ENCODE measurements around the gene S100A6.
"Not testable (repeated sequence)": the region's sequence is repeated elsewhere in the genome, so short reads cannot be mapped to it uniquely, and the experiment has no call there.

Gene S100A6

DNA sequence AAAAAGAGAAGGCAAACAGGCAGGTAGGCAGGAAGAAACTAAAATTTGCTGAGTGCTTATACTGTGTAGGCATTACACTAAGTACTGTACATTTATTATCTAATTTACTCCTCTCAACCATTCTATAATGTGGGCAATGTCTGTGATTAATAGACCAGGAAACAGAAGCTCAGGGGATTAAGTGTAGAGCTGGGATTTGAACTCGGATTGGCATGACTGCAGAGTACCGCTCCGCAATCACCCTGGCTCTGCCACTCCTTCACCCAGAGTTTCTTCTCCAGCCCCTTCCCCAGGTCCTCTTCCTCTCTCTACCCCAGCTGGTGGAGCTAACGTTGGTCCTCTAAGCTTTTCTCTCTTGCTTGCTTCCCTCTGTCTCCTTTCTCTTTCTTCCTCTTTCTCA lies 41.3 kb upstream of the S100A6 start:
- H3K4me1 ChIP-seq (ENCODE audit: insufficient read depth, insufficient read length), result peaks cover 2% of the 10 kb centered on the region
- no peak overlapping the region for H3K4me3 ChIP-seq (ENCODE audit: insufficient read length, low read depth)
- no peak overlapping the region for H3K9ac ChIP-seq (ENCODE audit: insufficient read length, low read depth)
- no peaks in the 10 kb centered on the region for H3K36me3 ChIP-seq (ENCODE audit: insufficient read depth, insufficient read length, low read length)
- no peaks in the 10 kb centered on the region for H3K27me3 ChIP-seq (ENCODE audit: insufficient read depth, insufficient read length)
- H3K9me3 ChIP-seq (ENCODE audit: insufficient read depth, low read length), result peaks cover 28% of the 10 kb centered on the region; the same call in 1 of the 2 replicates
- no peak for DNase-seq (ENCODE audit: low read depth, low spot score)
- TF ChIP-seq YY1 (IDR thresholded peaks at IDR 0.05; ENCODE audit: insufficient read depth, insufficient read length), result no peak
- no peak for TF ChIP-seq ZNF274 (IDR thresholded peaks at IDR 0.05; ENCODE audit: low read depth, low read length)
- no peak for TF ChIP-seq SUZ12 (IDR thresholded peaks at IDR 0.05; ENCODE audit: extremely low read depth, insufficient read depth, insufficient read length)

DNA sequence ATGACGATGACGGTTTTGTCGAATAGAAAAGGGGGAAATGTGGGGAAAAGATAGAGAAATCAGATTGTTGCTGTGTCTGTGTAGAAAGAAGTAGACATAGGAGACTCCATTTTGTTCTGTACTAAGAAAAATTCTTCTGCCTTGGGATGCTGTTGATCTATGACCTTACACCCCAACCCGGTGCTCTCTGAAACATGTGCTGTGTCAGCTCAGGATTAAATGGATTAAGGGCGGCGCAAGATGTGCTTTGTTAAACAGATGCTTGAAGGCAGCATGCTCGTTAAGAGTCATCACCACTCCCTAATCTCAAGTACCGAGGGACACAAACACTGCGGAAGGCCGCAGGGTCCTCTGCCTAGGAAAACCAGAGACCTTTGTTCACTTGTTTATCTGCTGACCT lies 39.7 kb upstream of the S100A6 start:
- DNase-seq (ENCODE audit: low read depth, low spot score); H3K36me3 ChIP-seq (ENCODE audit: insufficient read depth, insufficient read length, low read length); H3K4me3 ChIP-seq (ENCODE audit: insufficient read length, low read depth); H3K9ac ChIP-seq (ENCODE audit: insufficient read length, low read depth); H3K27me3 ChIP-seq (ENCODE audit: insufficient read depth, insufficient read length); H3K4me1 ChIP-seq (ENCODE audit: insufficient read depth, insufficient read length): not testable (repeated sequence)
- peaks cover 21% of the 10 kb centered on the region; the same call in 1 of the 2 replicates for H3K9me3 ChIP-seq (ENCODE audit: insufficient read depth, low read length)

DNA sequence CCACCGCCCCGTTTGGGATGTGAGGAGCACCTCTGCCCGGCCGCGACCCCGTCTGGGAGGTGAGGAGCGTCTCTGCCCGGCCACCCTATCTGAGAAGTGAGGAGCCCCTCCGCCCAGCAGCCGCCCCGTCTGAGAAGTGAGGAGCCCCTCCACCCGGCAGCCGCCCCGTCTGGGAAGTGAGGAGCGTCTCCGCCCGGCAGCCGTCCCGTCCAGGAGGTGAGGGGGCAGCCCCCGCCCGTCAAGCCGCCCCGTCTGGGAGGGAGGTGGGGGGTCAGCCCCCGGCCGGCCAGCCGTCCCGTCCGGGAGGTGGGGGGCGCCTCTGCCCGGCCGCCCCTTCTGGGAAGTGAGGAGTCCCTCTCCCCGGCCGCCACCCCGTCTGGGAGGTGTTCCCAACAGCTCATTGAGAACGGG lies 39.3 kb upstream of the S100A6 start:
- H3K9ac ChIP-seq (ENCODE audit: insufficient read length, low read depth); H3K4me3 ChIP-seq (ENCODE audit: insufficient read length, low read depth); H3K36me3 ChIP-seq (ENCODE audit: insufficient read depth, insufficient read length, low read length); H3K27me3 ChIP-seq (ENCODE audit: insufficient read depth, insufficient read length); H3K4me1 ChIP-seq (ENCODE audit: insufficient read depth, insufficient read length); DNase-seq (ENCODE audit: low read depth, low spot score): not testable (repeated sequence)
- H3K9me3 ChIP-seq (ENCODE audit: insufficient read depth, low read length), result peaks cover 21% of the 10 kb centered on the region; the same call in 1 of the 2 replicates

DNA sequence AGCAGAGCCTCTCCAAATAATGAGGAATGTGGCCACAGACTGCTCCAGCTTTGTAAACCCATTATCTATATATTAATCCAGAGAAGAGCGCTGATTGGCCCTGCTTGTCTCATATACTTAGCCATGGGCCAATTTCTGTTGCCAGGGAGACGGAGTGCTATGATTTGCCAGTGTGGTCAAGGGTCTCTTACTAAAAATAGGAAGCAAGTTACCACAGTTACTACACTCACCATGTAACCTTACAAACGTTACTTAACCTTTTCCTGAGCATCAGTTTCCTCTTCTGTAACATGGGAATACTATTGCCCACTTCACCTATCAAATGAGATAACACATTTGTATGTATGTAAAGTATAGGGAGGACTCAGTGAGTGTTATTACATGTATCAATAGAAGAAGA lies 37.6 kb upstream of the S100A6 start:
- Histone ChIP-seq H3K27me3 (ENCODE audit: insufficient read depth, insufficient read length) (no peaks in the 10 kb centered on the region), H3K9ac (ENCODE audit: insufficient read length, low read depth) (no peak overlapping the region), H3K36me3 (ENCODE audit: insufficient read depth, insufficient read length, low read length) (no peaks in the 10 kb centered on the region), H3K9me3 (ENCODE audit: insufficient read depth, low read length) (peaks cover 21% of the 10 kb centered on the region; the same call in 1 of the 2 replicates), H3K4me1 (ENCODE audit: insufficient read depth, insufficient read length) (peaks cover 3% of the 10 kb centered on the region), H3K4me3 (ENCODE audit: insufficient read length, low read depth) (no peak overlapping the region)
- no peak for DNase-seq (ENCODE audit: low read depth, low spot score)
- TF ChIP-seq YY1 (IDR thresholded peaks at IDR 0.05; ENCODE audit: insufficient read depth, insufficient read length), result no peak
- no peak for TF ChIP-seq SUZ12 (IDR thresholded peaks at IDR 0.05; ENCODE audit: extremely low read depth, insufficient read depth, insufficient read length)
- TF ChIP-seq ZNF274 (IDR thresholded peaks at IDR 0.05; ENCODE audit: low read depth, low read length), result no peak

DNA sequence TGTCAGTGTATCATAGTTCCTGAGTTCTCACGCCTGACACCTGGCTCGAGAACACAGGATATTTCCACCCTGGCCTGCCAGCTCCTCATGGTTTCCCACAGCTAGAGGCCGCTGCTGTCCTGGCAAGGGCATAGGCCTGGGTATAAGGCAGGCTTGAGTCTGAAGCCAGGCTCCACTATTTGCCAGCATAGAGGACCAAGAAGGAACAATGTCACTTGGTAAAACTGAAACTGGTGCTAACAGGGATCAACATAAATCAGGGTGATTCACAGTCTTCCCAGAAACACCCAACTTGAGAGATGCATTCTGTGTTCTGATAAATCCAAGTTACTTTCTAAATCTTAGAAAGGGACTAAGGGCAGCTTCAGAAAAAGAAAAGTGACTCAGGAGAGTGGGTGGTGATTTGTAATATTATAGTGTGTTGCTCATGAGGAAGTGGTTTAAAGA lies 36.8 kb upstream of the S100A6 start:
- no peak for TF ChIP-seq SUZ12 (IDR thresholded peaks at IDR 0.05; ENCODE audit: extremely low read depth, insufficient read depth, insufficient read length)
- no peak for TF ChIP-seq ZNF274 (IDR thresholded peaks at IDR 0.05; ENCODE audit: low read depth, low read length)
- no peak for TF ChIP-seq YY1 (IDR thresholded peaks at IDR 0.05; ENCODE audit: insufficient read depth, insufficient read length)
- DNase-seq (ENCODE audit: low read depth, low spot score), result no peak
- H3K9ac ChIP-seq (ENCODE audit: insufficient read length, low read depth), result no peak overlapping the region
- no peak overlapping the region for H3K4me3 ChIP-seq (ENCODE audit: insufficient read length, low read depth)
- peaks cover 21% of the 10 kb centered on the region; the same call in 1 of the 2 replicates for H3K9me3 ChIP-seq (ENCODE audit: insufficient read depth, low read length)
- H3K27me3 ChIP-seq (ENCODE audit: insufficient read depth, insufficient read length), result no peaks in the 10 kb centered on the region
- peaks cover 7% of the 10 kb centered on the region for H3K4me1 ChIP-seq (ENCODE audit: insufficient read depth, insufficient read length)
- no peaks in the 10 kb centered on the region for H3K36me3 ChIP-seq (ENCODE audit: insufficient read depth, insufficient read length, low read length)

DNA sequence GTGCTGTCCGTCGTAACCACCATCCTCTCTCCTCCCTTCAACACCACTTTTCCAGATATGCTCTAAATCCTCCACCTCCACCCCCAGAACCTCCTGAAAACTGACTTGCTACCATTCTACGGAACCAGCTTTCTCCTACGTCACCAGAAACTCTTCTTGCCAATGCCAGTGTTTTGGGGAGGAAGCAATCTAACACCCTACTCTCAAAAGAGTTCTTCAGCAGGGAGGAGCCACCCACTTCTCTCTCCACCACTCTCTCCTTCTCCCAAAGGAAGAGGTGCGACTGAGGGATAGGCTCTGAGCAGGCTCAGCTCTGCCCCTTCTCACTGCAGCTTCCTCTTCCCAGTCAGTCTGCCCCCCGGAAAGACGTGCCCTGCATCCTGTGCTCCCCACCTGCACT lies 35.9 kb upstream of the S100A6 start:
- Histone ChIP-seq H3K27me3 (ENCODE audit: insufficient read depth, insufficient read length) (no peaks in the 10 kb centered on the region), H3K9ac (ENCODE audit: insufficient read length, low read depth) (no peak overlapping the region), H3K36me3 (ENCODE audit: insufficient read depth, insufficient read length, low read length) (no peaks in the 10 kb centered on the region), H3K4me3 (ENCODE audit: insufficient read length, low read depth) (no peak overlapping the region), H3K9me3 (ENCODE audit: insufficient read depth, low read length) (peaks cover 21% of the 10 kb centered on the region; the same call in 1 of the 2 replicates), H3K4me1 (ENCODE audit: insufficient read depth, insufficient read length) (peaks cover 13% of the 10 kb centered on the region)
- DNase-seq (ENCODE audit: low read depth, low spot score), result no peak
- TF ChIP-seq ZNF274 (IDR thresholded peaks at IDR 0.05; ENCODE audit: low read depth, low read length), result no peak
- TF ChIP-seq YY1 (IDR thresholded peaks at IDR 0.05; ENCODE audit: insufficient read depth, insufficient read length), result no peak
- TF ChIP-seq SUZ12 (IDR thresholded peaks at IDR 0.05; ENCODE audit: extremely low read depth, insufficient read depth, insufficient read length), result no peak

DNA sequence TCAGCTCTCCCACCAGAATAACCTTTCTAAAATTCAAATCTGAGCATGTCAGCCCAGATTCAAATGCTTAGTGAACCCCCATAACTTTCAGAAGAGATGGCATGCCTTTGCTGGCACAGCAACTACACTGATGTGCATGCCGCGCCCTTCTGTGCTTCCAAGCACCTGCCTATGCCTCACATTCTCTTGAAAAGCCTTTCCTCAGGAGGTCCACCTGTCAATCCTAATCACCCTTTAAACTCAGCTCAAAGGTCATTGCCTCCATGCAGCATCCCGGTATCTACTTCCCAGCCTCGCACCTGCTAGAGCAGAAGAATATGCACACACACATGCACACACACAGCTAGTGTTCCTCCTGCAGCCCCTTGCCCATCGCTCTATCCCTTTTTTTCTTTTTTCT lies 35.1 kb upstream of the S100A6 start:
- no peaks in the 10 kb centered on the region for H3K27me3 ChIP-seq (ENCODE audit: insufficient read depth, insufficient read length)
- DNase-seq (ENCODE audit: low read depth, low spot score), result no peak
- peaks cover 14% of the 10 kb centered on the region; the same call in 1 of the 2 replicates for H3K9me3 ChIP-seq (ENCODE audit: insufficient read depth, low read length)
- H3K4me1 ChIP-seq (ENCODE audit: insufficient read depth, insufficient read length), result peaks cover 16% of the 10 kb centered on the region
- H3K9ac ChIP-seq (ENCODE audit: insufficient read length, low read depth), result no peak overlapping the region
- H3K36me3 ChIP-seq (ENCODE audit: insufficient read depth, insufficient read length, low read length), result no peaks in the 10 kb centered on the region
- TF ChIP-seq YY1 (IDR thresholded peaks at IDR 0.05; ENCODE audit: insufficient read depth, insufficient read length) (no peak), SUZ12 (IDR thresholded peaks at IDR 0.05; ENCODE audit: extremely low read depth, insufficient read depth, insufficient read length) (no peak), ZNF274 (IDR thresholded peaks at IDR 0.05; ENCODE audit: low read depth, low read length) (no peak)
- no peak overlapping the region for H3K4me3 ChIP-seq (ENCODE audit: insufficient read length, low read depth)

DNA sequence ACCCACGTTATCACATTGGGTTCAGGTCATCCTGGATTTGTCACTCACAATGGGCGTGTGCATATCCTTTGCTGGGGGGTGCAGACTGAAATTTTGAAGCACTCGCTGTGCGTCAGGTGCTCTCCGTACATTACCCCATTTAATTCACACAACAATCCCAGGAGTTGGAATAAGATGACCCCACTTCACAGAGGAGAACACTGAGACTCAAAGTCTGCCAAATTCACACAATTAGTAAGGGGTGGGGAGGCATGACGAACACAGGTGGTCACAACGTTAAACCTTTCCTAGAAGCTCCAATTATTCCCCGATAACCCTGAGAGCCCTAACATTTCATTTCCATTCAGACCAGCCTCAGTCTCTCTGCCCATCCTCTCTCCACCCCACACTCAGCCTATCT lies 33.7 kb upstream of the S100A6 start:
- H3K9me3 ChIP-seq (ENCODE audit: insufficient read depth, low read length), result peaks cover 5% of the 10 kb centered on the region; the same call in 1 of the 2 replicates
- no peaks in the 10 kb centered on the region for H3K27me3 ChIP-seq (ENCODE audit: insufficient read depth, insufficient read length)
- H3K9ac ChIP-seq (ENCODE audit: insufficient read length, low read depth), result no peak overlapping the region
- no peak overlapping the region for H3K4me3 ChIP-seq (ENCODE audit: insufficient read length, low read depth)
- no peak for DNase-seq (ENCODE audit: low read depth, low spot score)
- peaks cover 24% of the 10 kb centered on the region for H3K4me1 ChIP-seq (ENCODE audit: insufficient read depth, insufficient read length)
- no peaks in the 10 kb centered on the region for H3K36me3 ChIP-seq (ENCODE audit: insufficient read depth, insufficient read length, low read length)
- TF ChIP-seq ZNF274 (IDR thresholded peaks at IDR 0.05; ENCODE audit: low read depth, low read length), result no peak
- no peak for TF ChIP-seq SUZ12 (IDR thresholded peaks at IDR 0.05; ENCODE audit: extremely low read depth, insufficient read depth, insufficient read length)
- TF ChIP-seq YY1 (IDR thresholded peaks at IDR 0.05; ENCODE audit: insufficient read depth, insufficient read length), result no peak

All from NT2/D1 (cell line).